Panc1 (cell line): ENCODE measurements around the gene EME1.

Experiments used
- POLR2AphosphoS5 ChIP-seq: IDR thresholded peaks from 2 replicates; pipeline ENCODE4 v1.6.1; 2012; ENCODE audit warnings: mild to moderate bottlenecking, low read depth, low read length, moderate library complexity
- SIN3A ChIP-seq: IDR thresholded peaks from 2 replicates; pipeline ENCODE4 v1.6.1; 2012; ENCODE audit warnings: low read depth, mild to moderate bottlenecking, low read length, moderate library complexity, borderline replicate concordance; ENCODE audit not compliant: insufficient read depth
- TF ChIP-seq, protein P1 (sequence below): fragments of 450-650 bp; IDR thresholded peaks from 2 replicates; pipeline ENCODE4 v1.5.1; 2017; ENCODE audit warnings: mild to moderate bottlenecking
- TF ChIP-seq, protein P2 (sequence below), 2 experiments: IDR thresholded peaks; 2 replicates each; pipeline ENCODE4 v1.6.1; 2011 to 2012; ENCODE audit warnings: low read depth in 2 of 2, control low read depth in 1 of 2, low read length in 1 of 2, mild to moderate bottlenecking in 1 of 2, moderate library complexity in 1 of 2; ENCODE audit not compliant: insufficient read depth in 1 of 2

DNA sequence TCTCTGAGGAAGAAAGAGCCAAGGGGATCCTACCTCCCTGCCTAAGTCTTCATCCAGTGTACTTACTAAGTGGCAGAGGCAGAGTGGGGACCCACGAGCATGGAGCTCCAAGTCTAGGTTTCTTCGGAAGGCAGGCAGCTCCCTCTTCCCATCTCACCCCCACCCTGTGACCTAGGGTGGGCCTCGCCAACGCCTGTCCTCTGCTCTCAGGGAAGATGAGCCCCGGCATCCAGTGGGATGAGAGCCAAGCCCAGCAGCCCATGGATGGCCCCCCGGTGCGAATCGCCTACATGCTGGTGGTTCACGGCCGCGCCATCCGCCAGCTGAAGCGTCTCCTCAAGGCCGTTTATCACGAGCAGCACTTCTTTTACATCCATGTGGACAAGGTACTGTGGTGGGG, 18.8 kb upstream of the EME1 start:
- TF ChIP-seq, protein P1, sequence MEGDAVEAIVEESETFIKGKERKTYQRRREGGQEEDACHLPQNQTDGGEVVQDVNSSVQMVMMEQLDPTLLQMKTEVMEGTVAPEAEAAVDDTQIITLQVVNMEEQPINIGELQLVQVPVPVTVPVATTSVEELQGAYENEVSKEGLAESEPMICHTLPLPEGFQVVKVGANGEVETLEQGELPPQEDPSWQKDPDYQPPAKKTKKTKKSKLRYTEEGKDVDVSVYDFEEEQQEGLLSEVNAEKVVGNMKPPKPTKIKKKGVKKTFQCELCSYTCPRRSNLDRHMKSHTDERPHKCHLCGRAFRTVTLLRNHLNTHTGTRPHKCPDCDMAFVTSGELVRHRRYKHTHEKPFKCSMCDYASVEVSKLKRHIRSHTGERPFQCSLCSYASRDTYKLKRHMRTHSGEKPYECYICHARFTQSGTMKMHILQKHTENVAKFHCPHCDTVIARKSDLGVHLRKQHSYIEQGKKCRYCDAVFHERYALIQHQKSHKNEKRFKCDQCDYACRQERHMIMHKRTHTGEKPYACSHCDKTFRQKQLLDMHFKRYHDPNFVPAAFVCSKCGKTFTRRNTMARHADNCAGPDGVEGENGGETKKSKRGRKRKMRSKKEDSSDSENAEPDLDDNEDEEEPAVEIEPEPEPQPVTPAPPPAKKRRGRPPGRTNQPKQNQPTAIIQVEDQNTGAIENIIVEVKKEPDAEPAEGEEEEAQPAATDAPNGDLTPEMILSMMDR = no peak
- TF ChIP-seq SIN3A = no peak
- no peak for TF ChIP-seq POLR2AphosphoS5
- TF ChIP-seq, protein P2, sequence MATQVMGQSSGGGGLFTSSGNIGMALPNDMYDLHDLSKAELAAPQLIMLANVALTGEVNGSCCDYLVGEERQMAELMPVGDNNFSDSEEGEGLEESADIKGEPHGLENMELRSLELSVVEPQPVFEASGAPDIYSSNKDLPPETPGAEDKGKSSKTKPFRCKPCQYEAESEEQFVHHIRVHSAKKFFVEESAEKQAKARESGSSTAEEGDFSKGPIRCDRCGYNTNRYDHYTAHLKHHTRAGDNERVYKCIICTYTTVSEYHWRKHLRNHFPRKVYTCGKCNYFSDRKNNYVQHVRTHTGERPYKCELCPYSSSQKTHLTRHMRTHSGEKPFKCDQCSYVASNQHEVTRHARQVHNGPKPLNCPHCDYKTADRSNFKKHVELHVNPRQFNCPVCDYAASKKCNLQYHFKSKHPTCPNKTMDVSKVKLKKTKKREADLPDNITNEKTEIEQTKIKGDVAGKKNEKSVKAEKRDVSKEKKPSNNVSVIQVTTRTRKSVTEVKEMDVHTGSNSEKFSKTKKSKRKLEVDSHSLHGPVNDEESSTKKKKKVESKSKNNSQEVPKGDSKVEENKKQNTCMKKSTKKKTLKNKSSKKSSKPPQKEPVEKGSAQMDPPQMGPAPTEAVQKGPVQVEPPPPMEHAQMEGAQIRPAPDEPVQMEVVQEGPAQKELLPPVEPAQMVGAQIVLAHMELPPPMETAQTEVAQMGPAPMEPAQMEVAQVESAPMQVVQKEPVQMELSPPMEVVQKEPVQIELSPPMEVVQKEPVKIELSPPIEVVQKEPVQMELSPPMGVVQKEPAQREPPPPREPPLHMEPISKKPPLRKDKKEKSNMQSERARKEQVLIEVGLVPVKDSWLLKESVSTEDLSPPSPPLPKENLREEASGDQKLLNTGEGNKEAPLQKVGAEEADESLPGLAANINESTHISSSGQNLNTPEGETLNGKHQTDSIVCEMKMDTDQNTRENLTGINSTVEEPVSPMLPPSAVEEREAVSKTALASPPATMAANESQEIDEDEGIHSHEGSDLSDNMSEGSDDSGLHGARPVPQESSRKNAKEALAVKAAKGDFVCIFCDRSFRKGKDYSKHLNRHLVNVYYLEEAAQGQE (IDR thresholded peaks at IDR 0.05; ENCODE audit: insufficient read depth in 1 of 2, low read depth in 2 of 2, low read length in 1 of 2) = no peak
